HCT116 (cell line): ENCODE measurements around the gene GJB2.

Experiments
- EZH2phosphoT487 ChIP-seq: fragments of 200-600 bp; IDR thresholded peaks from 2 replicates; pipeline ENCODE4 v1.6.1; 2018; ENCODE audit warnings: antibody characterized with exemption, borderline replicate concordance
- POLR2A ChIP-seq: IDR thresholded peaks from 2 replicates; pipeline ENCODE4 v1.7.0; 2011; ENCODE audit warnings: borderline replicate concordance; ENCODE audit not compliant: insufficient read depth, insufficient read length; ENCODE audit errors: extremely low read depth
- ZNF274 ChIP-seq: fragments of 200-500 bp; sonication (Bioruptor generic); IDR thresholded peaks from 2 replicates; pipeline ENCODE4 v1.6.1; 2014; ENCODE audit warnings: mild to moderate bottlenecking, low read depth, low read length, inconsistent platforms
- TF ChIP-seq, protein P1 (sequence below), 3 experiments: fragments of 200-600 bp in 1 of 3; sonication (generic) in 1 of 3; IDR thresholded peaks in 2 of 3; conservative IDR thresholded peaks in 1 of 3; 2 replicates each; pipeline ENCODE4 v1.5.1; 2012 to 2017; ENCODE audit warnings: low read depth in 2 of 3, low read length in 2 of 3, antibody characterized with exemption in 1 of 3, borderline replicate concordance in 1 of 3, control low read depth in 1 of 3, mild to moderate bottlenecking in 1 of 3, mixed read lengths in 1 of 3, mixed run types in 1 of 3, moderate library complexity in 1 of 3; ENCODE audit not compliant: insufficient read depth in 1 of 3

DNA sequence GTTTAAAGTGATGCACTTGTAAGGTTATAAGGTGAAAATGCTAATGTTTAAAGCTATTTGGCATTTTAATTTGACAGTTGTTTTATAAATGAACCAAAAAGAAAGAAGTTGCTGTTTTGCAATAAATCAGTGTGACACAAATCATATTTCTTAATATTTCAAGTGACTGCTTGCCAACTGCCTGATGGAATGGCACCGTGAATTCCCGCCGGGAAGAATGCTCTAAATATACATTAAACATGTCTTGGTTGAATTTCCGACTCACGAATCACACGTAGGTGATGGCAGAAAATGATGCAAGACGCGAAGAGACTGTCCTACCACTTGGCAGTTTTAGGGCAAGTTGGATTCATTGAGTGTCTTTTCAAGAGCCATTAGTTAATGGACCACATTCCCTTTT lies 3.1 kb upstream of the GJB2 start:
- TF ChIP-seq EZH2phosphoT487 (no peak), POLR2A (no peak), ZNF274 (no peak)
- TF ChIP-seq, protein P1, sequence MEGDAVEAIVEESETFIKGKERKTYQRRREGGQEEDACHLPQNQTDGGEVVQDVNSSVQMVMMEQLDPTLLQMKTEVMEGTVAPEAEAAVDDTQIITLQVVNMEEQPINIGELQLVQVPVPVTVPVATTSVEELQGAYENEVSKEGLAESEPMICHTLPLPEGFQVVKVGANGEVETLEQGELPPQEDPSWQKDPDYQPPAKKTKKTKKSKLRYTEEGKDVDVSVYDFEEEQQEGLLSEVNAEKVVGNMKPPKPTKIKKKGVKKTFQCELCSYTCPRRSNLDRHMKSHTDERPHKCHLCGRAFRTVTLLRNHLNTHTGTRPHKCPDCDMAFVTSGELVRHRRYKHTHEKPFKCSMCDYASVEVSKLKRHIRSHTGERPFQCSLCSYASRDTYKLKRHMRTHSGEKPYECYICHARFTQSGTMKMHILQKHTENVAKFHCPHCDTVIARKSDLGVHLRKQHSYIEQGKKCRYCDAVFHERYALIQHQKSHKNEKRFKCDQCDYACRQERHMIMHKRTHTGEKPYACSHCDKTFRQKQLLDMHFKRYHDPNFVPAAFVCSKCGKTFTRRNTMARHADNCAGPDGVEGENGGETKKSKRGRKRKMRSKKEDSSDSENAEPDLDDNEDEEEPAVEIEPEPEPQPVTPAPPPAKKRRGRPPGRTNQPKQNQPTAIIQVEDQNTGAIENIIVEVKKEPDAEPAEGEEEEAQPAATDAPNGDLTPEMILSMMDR (IDR thresholded peaks at IDR 0.05 in 2 of 3, conservative IDR thresholded peaks at IDR 0.05 in 1 of 3; ENCODE audit: borderline replicate concordance in 1 of 3, insufficient read depth in 1 of 3, low read depth in 2 of 3, low read length in 2 of 3) = no peak
